HL-60/S4 treated with phorbol 12-myristate 13-acetate at 8.2 ng/mL for 4 days and 3 days (cell line): Measurements from ENCODE around the gene PTCD1.

Experiments
- in situ Hi-C: fragments of 300-500 bp; cut with MboI; formaldehyde crosslinking; loops from 2 replicates; pipeline ENCODE4 v1.15.0; 2022; ENCODE audit warnings: low sequenced_read_pairs

PTCD1 gene

DNA sequence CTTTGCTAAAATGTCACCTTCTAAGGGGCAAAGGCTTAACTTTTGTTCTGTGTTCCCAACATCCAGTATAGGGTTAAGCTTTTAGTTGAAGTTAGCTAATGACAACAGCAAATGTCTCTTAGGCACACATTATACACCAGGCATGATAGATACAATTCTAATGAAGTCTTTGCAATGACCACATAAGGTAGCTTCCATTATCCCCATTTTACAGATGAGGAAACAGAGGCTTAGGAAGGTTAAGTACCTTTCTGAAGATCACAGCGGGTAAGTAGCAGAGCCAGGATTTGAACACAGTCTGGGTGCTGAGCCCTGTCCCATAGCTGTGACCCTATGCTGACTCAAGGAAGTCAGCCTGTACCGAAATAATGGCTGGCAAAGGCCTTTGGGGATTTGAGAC is 28.0 kb downstream of the PTCD1 start:
- in situ Hi-C loops: no loop called here

DNA sequence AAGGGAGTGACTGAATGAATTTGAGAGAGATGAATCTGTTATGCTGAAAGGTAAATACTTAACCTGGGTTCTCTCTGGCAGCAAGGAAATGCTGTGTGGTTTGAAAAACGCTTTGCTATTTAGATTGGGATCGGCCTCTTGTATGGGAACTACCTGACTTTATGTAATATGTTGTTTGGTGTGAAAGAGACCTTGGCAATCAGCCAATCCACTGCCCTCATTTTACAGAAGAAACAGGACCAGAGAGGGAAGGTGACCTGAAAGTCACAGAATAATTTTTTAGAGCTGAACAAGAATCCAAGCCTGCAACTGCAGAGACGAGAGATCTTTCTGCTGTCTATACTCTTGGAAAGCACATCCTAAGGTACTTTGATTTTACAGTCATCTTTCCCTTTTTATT is 28.8 kb downstream of the PTCD1 start:
- in situ Hi-C loops: no loop called here

DNA sequence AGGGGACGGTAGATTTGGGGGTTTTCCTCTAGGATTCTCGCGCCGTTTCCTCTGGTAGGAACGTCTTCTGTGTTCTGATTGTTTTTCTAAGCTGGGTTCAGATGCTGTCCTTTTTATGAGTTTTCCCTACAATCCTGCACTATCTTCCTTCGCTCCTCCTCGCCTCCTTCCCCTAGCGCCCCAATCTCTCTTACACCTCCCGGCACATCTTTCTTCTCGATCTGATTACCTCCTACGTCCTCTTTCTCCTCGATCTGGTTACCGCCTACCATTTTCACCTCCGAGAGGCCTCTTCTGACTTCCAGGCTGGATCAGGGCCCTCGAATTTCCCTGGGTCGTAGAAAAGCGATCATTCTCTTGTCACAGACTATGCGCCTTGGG is 29.4 kb downstream of the PTCD1 start:
- in situ Hi-C loops: no loop called here

DNA sequence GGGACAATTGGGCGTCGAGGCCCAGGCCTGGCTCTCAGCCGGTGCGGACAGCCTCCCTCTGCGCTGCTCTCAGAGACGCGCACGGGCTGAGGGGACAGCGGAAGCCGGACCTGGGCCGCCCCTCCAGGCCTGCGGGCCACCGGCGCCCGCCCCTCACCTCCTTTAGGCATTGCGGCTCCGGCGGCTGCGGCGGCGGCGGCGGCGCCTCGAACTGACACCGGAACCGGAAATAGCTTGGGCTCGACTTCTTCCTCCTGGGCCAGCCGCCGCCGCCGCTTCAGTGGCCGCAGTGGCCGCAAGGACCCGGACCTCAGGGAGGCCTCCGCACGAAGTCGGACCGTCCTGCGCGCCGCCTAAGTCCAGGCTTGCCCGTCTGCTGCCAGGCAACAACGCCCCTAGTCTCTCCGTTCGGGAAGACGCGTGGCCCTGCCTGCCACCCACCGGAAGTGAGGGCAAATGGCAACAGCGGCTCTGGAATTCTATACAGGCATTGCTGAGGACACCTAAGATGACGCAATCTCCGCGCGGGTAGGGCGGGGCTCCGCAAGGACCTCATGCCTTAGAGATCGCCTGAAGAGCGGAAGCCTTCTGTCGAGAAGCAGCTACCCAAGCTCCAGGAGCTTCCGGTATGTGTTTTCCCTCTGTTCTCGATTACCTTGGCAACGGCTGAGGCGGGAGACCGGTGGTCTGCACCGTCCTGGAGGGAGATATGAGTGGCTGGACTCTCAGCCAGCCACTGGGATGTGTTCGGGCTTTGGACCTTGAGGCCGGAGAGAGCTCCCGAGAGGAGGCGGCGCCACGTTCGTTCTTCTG is 30.0 kb downstream of the PTCD1 start, which contains the start of the genes BUD31 and PDAP1:
Gene BUD31 (plus strand): TSS at position 591 of the 813 bp plus-strand sequence. CDS start 2,124 bp downstream, outside the sequence.
Gene PDAP1 (minus strand): TSS at position 219 of the 813 bp plus-strand sequence. CDS start 49 bp downstream, at position 170.
- in situ Hi-C loops: no loop called here

DNA sequence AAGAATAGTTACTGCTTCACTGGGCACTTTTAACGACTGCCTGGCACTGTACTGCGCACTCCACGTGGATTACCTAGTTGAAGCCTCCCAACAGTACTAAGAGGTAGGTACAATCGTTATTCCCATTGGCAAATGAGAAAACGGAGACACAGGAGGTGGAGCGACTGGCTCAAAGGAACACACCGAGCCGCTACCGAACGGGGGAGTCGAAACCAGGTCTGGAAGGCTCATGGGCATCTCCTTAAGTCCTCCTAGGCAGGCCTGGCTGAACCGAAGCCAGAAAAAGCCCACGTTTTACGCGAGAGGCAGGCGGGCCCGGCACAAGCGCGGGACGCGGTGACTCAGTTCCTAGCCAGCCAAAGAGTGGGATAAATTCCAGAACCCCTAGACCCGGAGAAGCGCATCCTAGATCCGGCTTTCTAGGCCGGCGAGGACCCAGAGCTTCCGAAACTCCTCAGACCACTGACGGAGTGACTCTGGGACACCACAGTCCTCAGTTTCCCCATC is 30.7 kb downstream of the PTCD1 start:
- in situ Hi-C loops: no loop called here

DNA sequence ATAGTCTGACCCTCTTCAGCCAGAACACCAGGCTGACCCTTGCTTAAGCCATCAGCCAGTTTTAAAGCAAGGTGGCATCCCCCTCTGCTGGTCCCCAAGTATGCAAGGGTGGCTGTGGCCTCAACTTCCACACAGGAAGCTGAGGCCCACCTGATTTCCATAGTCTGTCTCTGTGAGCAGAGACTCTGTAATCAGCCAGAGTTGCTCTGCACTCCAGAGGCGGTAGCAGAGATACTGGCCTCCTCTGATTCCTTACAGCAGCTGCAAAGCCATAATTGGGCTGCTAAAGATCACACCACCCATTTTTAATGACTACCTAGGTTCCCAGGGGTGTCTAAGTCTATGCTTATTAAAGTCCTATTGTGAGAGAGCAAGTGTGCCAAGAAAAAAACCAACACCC is 32.0 kb downstream of the PTCD1 start:
- in situ Hi-C loops: no loop called here

DNA sequence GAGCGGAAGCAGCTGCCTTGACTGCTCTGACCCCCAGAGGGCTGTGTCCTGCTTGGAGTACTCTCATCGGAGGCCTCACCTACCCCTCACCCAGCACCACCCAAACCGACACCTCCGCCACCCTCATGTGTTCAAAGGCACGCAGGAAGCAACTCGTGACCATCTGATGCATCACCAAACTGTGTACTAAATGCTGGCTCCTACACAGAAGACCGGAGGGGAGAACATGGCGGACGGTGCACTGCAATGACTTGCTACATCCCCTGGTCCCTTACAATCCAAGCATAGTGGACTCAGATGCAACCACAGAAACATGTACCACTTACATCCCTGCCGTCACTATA is 33.6 kb downstream of the PTCD1 start:
- in situ Hi-C loops: no loop called here

DNA sequence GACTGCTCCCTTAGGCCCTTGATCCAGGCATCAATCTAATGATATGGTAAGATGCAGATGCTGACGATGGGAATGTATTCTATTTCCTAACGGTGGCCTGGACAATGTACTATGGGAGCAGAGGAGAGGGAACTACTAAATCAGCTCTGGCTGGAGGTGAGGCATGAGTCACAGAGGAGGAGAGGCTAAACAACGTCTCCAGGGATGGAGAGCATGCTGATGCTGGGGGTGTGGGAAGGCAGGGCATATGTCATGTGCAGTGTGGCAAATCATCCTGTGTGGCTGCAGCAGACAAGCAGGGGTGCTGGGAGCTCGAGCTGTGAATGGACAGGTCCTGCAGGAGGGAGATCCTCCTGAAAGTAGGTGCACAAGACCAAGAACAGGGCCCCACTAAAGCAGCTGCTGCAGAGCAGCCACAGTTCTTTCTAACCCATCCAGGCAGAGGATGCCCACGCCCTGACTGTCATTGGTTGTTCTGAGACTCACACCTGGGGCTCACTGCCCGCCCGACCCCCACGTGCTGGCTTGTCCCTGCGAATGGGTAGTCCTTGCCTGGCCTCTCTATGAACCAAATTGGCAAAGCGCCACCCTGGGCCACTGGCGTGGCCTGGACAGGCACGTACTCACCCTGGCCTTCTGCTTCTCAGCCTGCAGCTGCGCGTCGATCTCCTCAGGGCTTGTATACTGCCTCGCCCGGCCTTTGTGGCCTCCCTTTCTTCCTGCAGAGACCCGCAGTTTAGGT is 34.2 kb downstream of the PTCD1 start:
- in situ Hi-C loops: no loop called here

DNA sequence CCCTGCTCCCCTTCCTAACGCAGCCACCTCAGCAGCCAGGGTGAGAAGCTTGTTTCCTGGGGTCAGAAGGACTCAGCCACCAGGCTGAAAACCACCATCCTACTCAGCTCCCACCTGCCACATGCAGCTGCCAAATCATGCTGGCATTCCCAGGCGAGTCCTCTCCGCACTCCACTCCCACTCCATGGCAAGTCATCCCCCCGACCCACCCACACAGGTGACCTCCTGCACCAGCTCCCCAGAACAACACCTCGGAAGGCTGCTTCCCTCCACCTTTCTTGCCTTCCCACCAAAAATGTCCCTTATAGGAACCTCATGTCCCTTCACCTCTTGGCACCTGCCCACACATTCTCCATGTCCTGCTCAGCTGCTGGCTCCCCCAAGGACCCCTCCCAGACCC is 34.8 kb downstream of the PTCD1 start:
- in situ Hi-C loops: no loop called here

DNA sequence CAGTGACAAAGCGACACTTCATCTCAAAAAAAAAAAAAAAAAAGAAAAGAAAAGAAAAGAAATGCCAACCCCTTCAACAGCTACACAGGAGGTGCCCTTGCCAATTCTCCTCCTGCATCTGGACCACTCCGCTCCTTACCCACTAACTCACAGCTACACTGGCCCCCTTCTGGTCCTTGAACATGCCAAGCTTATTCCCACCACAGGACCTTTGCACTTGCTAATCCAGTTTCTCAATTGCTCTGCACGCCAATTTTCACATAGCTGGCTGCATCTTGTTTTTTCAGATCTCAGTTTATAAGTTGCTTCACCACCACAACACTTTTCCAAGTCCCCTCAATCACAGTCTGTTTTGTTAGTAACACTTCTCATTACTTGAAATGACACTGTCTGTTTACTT is 35.7 kb downstream of the PTCD1 start:
- in situ Hi-C loops: no loop called here

DNA sequence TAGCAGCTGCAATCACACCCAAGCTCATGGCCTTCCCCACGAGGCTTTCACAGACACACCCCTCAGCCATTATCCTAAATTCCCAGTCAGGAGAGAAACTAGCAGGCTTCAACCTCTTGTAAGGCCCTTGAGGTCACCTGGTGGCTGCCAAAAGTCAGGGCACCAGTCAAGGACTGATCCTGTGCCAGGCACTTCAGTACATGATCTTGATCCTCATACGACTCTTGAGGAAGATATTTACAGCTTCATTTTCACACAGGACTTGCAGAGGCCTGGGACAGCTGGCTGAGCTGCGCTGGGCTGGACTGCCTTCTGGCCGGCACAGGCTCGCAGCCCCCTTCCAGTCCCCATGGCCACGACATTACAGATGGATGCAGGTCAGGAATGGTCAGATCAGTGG is 39.0 kb downstream of the PTCD1 start:
- in situ Hi-C loops: no loop called here

DNA sequence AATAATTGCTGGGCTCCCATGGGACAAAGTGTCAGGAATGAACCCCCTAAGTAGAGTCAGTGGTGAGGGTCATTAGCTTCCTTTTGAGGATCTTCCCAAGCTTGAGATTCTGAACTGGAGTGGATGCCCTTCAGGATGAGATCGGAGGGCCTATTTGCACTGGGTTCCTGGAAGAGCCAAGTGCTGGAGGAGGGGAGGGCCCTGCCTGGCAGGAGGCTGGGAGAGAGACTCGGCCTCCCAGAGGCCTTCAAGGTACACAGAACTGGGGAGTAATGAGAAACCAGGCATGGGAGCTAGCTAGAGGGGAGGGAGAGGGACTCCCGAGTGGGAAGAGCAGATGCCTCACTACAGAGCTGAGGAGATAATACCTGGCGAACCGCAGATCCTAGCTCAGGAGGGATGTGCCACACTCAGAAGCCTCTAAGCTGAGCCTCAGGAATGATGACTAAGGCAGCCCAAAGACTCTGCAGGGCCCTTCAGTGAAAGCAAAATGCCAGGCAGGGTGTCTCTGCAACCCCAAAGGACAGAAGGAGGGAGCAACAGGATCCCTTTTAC is 39.6 kb downstream of the PTCD1 start:
- in situ Hi-C loops: no loop called here

DNA sequence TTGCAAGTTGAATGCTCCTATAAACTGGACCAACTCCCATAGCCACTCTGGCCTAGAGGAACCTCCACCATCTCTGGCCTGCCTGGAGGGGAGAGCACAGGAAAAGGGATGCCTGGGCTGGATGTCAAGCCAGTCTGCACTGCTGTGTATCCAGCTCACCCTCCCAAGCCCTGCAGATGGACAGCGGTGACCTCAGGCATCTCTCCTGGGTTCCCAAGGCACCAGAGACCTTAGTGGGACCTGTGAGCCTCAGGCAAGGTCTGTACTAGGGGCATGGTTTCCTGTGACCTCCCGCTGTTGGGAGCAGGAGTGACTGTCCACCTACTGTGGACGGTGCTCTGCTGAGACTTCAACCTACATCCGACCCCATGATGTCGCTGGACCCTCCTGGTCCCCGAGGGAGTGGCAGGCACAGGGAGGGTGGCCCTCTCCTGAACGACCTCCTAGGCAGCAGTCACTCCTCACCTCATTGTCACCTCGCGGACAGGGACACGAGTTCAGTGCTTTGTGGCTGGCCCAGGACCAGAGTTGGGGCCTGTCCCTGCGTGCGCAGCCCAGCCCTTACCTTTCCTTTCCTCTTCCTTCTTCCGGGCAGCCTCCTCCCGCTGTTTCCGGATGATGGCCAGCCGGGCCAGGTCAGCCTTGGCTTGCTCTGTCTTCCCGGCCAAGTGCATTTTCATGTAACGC is 41.2 kb downstream of the PTCD1 start:
- in situ Hi-C loops: no loop called here

DNA sequence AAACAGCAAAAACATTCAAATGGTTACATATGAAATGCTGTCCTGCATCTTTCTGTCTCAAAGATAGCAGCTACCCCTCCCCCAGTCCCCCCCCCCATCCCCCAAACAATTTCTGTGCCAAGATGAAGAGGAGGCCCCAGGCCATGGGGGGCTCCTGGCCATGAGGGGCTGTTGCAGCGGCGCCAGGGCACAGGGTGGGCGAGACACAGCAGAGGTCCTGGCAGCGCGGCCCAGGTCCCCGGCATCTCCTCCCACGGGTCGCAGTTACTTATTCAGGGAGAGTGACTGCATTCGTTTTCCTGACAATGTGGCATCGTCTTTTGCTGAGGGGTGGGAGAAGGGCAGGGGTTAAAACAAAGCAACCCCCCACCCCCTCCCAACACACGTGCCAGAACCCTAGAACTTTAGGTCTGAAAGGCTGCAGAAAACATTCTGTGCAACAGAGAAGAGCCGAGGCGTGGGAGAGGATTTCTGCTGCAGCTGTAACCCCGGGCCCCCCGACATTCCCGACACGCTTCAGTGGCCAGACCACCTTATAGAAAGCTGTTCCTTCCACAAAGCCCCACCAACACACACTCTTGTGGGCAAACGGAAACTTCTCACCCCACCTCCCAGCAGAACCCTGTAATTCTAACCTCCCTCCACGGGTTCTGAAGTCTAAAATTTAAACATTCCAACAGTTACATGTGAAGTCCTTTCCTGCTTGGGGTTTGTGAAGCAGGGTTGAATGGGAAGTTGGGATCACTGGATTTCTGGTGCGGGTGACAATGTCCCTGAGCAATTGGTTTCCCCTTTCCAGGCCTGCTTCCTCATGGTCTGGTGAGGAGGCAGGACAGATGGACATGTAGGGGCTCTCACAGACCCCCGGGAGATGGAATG is 41.9 kb downstream of the PTCD1 start:
- in situ Hi-C loops: no loop called here

DNA sequence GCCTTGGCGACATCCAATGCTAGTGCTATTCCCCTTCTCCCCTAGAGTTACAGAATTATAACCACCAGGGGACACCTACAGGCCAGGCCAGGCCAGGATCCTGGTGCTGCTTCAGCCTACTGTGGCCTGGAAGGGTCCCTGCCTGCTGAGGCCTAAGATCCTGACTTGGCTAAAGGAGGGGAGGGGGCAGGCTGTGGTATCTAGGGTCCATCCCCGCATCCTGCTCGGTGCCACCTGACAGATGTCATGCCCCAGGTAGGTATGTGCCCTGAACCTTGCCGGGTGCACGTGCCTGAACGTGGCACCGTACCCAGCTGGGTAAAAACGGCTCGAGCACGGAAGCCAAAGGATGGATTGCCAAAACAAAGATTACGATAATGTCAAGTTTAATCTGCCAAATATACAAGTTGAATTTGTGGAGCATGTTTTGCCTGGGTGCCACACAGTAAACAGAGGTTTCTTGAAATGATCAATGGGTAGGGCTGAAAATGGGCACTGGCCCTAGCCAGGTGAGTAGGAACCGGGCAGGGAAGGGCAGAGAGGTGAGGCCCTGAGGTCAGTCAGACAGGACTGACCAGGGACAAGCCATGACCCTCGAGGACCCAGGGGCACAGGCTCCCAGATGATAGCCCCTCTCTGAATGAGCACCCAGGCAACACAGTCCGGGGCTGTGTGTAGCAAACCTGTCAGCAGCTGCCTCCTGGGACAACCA is 42.8 kb downstream of the PTCD1 start:
- in situ Hi-C loops: no loop called here

DNA sequence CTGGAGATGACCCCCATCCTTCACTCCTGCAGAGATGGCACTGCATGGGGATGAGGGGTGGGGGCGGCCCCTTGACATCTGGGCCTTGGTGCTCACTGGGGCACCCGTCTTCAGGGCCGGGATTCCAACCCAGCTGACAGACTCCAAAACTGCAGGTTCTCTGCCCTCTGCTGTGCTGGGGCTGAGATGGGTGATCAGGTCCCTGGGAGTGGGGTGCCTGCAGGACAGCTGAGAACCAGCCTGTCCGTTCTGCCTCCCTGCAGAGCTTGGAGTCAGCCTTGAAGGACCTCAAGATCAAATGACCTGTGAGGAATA is 44.5 kb downstream of the PTCD1 start:
- in situ Hi-C loops: no loop called here

DNA sequence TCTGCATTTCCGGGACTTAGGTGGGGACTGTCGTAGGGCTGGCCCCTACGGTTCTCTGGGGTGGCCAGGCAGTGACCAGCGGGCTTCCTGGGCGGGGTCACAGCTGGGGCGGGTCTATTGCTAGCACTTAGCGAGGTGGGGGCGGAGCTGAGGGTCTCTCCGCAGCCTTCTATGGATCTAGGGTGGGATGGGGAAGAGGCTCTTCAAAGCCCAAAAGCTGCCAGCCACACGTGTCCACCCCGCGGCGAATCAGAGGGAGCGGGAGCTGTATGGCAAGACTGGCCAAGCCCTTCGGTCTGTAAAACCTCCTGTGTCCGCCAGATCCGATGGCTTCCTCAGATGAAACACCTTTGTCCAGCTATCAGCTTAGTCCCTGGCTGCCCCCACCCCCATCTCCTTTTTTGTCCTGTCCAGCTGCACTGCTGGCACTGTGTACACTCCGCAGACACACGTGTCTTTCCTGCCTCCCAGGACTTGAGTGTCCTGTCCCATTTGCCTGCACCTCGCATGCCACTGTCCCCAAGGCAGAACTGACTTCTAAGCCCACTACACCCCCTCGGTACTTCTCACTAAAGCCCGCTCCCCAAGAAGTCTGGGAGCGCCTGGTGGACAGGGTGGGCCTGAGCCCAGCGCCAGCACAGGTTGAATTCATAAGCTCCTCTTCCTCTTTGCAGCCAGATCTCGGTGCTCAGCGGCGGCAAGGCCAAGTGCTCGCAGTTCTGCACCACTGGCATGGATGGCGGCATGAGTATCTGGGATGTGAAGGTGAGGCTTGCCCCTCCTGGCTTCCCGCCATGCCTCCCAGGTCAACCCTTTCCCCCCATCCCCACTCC is 45.0 kb downstream of the PTCD1 start:
- in situ Hi-C loops: no loop called here

DNA sequence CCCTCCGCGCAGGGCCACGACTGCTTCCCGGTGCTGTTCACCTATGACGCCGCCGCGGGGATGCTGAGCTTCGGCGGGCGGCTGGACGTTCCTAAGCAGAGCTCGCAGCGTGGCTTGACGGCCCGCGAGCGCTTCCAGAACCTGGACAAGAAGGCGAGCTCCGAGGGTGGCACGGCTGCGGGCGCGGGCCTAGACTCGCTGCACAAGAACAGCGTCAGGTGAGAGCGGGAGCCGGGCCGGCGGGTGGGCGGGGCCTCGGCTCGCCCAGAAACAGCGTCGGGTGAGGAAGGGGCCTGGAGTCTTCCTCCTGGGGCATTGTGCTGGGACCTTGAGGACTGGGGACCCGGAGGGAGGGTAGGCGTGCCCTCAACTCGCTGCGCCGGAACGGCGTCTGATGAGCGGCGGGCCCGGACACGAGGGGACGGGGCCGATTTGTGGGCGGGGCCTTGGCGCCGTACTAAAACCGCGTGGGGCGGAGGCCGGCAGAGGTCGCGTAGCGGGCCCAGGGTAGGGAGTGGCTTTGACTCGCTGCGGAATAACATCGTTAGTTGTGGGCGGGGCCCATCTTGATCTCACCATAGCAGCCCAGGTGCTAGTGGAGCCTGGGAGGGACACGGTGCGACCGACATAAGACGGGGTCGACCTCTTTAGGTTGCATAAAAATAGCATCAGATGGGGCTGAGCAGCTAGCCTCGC is 45.8 kb downstream of the PTCD1 start:
- in situ Hi-C loops: no loop called here
